Esophagus squamous epithelium (tissue), 4 donors: ENCODE results near the gene DNAJB13.

Experiments used
- POLR2A ChIP-seq, 4 donors: fragments of 450-650 bp; IDR thresholded peaks; one replicate each; pipeline ENCODE4 v1.6.1; 2017; ENCODE audit warnings: antibody characterized with exemption in 4 of 4, mild to moderate bottlenecking in 4 of 4, moderate library complexity in 3 of 4
- TF ChIP-seq, protein P1 (sequence below), 6 experiments: fragments of 450-650 bp in 4 of 6; fragments of 200-600 bp in 2 of 6; sonication (generic) in 2 of 6; IDR thresholded peaks; one replicate each; pipeline ENCODE4 v1.5.1; 2016 to 2019; ENCODE audit warnings: antibody characterized with exemption in 6 of 6, mild to moderate bottlenecking in 4 of 6, moderate library complexity in 4 of 6

DNA sequence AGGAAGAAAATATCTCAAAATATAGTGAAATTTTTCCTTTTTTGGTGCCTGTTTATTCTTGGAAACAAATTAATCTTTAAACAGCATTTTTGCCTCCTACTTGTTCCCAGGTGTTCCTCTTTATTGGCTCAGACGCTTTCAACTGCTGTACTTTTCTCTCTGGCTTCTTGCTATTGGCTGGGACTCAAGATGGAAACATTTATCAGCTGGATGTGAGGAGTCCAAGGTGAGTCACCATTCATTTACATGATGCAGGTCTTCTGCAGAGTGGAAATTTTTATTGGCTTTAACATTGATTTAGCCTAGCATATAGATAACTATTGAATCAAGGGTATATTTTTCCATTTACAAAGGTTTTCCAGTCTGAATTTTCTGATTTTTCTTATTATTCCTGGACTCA lies 34.4 kb upstream of the DNAJB13 start:
- TF ChIP-seq, protein P1, sequence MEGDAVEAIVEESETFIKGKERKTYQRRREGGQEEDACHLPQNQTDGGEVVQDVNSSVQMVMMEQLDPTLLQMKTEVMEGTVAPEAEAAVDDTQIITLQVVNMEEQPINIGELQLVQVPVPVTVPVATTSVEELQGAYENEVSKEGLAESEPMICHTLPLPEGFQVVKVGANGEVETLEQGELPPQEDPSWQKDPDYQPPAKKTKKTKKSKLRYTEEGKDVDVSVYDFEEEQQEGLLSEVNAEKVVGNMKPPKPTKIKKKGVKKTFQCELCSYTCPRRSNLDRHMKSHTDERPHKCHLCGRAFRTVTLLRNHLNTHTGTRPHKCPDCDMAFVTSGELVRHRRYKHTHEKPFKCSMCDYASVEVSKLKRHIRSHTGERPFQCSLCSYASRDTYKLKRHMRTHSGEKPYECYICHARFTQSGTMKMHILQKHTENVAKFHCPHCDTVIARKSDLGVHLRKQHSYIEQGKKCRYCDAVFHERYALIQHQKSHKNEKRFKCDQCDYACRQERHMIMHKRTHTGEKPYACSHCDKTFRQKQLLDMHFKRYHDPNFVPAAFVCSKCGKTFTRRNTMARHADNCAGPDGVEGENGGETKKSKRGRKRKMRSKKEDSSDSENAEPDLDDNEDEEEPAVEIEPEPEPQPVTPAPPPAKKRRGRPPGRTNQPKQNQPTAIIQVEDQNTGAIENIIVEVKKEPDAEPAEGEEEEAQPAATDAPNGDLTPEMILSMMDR (IDR thresholded peaks at IDR 0.05): no peak
- no peak for TF ChIP-seq POLR2A (IDR thresholded peaks at IDR 0.05)
